Effector CD4-positive, alpha-beta T cell (primary cell): ENCODE measurements around the gene TSPY2. TPM values are rescaled to one million over a fixed set of nuclear protein-coding genes. Genes with fewer than 3 reads are reported as not detected.
"Not testable (repeated sequence)": the region's sequence is repeated elsewhere in the genome, so short reads cannot be mapped to it uniquely, and the experiment has no call there.

ENCODE experiments used
- DNase-seq: peaks from one replicate; pipeline ENCODE4 v3.0.0-alpha.2; 2020
- total RNA-seq: gene quantifications from one replicate; lab custom pipeline; 2026; lab: John Stamatoyannopoulos, UW

Gene TSPY2
- total RNA-seq: not detected

DNA sequence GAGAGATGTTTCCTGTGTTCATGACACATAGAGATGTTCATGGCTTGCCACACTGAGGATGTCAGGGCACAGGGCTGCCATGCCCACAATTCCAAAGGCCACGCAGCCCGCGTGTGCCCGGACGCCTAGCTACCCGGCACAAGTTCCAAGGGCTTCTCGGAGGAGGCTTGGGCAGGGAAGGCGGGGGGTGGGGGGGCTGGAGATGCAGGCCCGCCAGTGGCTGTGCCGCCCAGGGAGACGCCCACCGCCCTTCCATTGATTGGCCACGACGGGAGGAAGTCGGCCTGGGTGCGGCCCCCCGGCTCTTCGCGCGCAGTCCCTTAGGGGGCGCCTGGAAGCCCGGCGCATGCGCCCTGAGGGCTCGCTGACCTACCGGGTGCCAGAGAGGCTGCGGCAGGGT, at the start of gene TSPY2:
TSPY2 (plus strand) TSS at position 301 of the 400 bp plus-strand sequence; CDS start at position 347, 46 bp downstream.
- DNase-seq: not testable (repeated sequence)

- DNase-seq: not testable (repeated sequence)
Measured at GRCh38 chrY:6209565-6209964, 36.5 kb upstream of the TSPY2 start.

- DNase-seq: not testable (repeated sequence)
Measured at GRCh38 chrY:6217045-6217444, 29.0 kb upstream of the TSPY2 start.

- DNase-seq: not testable (repeated sequence)
Measured at GRCh38 chrY:6269839-6270238, 23.8 kb downstream of the TSPY2 start.
